HT1080 (cell line): ENCODE data around the gene ARIH1. TPM values are rescaled to one million over a fixed set of nuclear protein-coding genes. Genes with fewer than 3 reads are reported as not detected.
A peak's percentile ranks its signal among the peaks of the same experiment; 100 is the strongest.

Experiments
- DNase-seq: peaks from one replicate; pipeline ENCODE4 v3.0.0-alpha.2; 2015; ENCODE audit warnings: low read depth
- total RNA-seq: library from RNA; depleted of rRNA; stranded (reverse); fragments of >200 nt; shearing (Covaris generic); gene quantifications from 2 replicates; pipeline ENCODE4 v1.2.3, GENCODE V29; 2014

The ARIH1 gene
- total RNA-seq, 1 experiment from 2014 or later = 50.5 TPM

DNA sequence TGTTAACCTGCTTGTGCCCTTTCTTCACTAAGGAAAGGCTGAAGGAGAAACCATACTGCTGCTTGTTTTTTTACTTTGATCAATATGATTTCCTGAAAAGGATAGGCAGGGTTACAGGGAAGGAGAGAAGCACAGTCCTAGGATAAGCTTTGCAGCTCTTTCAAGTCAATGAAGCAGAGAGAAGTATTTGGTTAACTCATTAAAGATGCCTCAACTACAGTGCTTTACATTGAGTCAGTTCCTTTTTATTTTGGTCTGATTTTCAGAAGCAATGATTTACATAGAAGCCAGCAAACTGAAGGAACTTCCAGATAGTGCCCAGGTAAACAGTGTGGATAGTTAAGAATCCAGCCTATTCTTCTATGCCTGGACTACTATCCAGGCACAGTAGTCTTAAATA is 64.8 kb downstream of the ARIH1 start:
- no peak for DNase-seq

GRCh38 chr15:72540606-72541237 is 66.6 kb downstream of the ARIH1 start:
- no peak for DNase-seq

DNA sequence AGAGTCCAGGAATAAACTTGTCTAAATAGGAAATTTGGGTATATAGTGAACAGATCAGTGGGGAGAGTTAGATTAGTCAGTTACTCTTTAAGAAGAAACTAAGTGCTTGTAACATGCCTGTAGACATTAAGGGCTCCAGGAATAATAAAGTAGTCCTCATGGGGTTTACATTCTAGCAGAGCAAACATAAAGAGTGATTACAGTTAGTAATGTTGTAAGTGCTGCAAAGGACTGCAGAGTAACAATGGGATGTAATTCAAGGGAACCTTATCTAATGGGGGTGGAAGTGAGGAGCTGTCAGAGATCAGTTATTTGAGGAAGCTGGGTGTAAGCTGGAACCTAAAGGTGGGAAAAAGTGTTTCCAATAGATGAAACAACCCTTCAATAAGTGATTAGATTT is 67.5 kb downstream of the ARIH1 start:
- DNase-seq = no peak

- no peak for DNase-seq
These were observed 71.0 kb downstream of the ARIH1 start for GRCh38 chr15:72545156-72545555.

GRCh38 chr15:72554471-72555425 is 80.6 kb downstream of the ARIH1 start:
- DNase-seq = peak; percentile 88

- DNase-seq = no peak
These were observed 85.7 kb downstream of the ARIH1 start for GRCh38 chr15:72559781-72560180.

DNA sequence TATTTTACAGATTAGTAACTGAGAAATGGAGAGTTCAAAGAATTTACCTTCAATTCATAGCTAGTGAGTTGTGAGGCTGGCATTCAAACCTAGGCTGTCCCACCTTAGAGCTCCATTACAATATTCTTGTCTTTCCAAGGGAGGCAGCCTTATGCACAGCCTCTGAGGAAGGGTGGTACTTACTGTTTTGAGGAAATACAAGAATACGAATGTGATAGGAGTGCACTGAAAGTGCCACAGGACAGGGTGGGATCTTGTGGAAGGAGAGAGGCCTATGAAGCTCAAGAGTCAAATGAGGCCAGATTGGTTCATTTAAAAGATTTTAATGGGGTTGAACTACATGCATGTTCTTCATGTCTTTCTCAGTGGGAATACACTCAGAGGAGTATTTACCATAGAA is 86.3 kb downstream of the ARIH1 start:
- DNase-seq = no peak

GRCh38 chr15:72562386-72562785 is 88.3 kb downstream of the ARIH1 start:
- no peak for DNase-seq

DNA sequence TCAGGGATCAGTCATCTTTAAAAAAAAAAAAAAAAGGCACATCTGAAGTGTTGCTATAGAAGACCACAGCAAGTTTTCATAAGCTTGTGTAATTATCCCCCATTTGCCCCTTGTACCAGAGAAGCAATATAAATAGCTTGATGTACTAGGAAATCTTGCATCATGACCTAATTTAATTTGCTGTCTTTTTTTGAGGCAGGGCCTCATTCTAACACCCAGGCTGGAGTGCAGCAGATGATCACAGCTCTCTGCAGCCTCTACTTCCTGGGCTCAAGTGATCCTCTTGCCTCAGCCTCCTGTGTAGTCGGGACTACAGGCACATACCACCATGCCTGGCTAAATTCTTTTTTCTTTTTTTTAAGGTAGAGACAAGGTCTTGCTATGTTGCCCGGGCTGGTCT is 88.7 kb downstream of the ARIH1 start:
- no peak for DNase-seq

GRCh38 chr15:72564091-72564490 is 90.0 kb downstream of the ARIH1 start:
- DNase-seq = no peak

DNA sequence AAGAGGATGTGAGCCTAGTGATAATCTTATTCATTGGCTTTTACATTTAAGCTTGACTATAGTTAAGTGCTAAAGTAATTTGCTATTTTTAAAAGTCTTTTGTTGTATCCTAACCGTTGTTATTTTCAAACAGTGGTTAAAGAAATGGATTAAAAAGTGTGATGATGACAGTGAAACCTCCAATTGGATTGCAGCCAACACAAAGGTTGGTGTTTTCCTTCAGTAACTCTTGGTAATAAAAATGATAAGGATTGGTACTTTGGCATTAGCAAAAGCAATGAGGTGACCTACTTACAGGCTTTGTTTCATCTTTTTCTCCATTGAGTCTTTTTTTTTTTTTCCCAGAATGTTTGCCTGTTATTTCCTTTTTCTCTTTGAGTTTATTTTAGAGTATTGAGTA is 92.8 kb downstream of the ARIH1 start:
- DNase-seq = no peak

- no peak for DNase-seq
These were observed 95.9 kb downstream of the ARIH1 start for GRCh38 chr15:72570059-72570458.

DNA sequence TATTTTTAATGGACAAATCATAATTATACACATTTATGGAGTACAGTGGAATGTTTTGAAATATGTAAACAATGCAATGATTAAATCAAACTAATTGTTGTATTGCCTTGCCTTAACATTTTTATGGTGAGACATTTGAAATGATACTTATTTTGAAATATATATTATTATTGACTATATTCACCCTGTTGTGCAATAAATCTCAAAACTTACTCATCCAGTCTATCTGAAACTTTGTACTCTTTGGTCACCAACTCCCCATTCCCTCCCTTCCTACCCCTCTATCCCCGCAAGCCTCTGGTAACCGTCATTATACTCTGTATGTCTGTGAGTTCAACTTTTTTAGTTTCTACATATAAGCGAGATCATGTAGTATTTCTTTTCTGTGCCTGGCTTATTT is 105.7 kb downstream of the ARIH1 start:
- no peak for DNase-seq

- no peak for DNase-seq
These were observed 109.9 kb downstream of the ARIH1 start for GRCh38 chr15:72584006-72584405.

- DNase-seq = no peak
These were observed 110.9 kb downstream of the ARIH1 start for GRCh38 chr15:72585025-72585424.

- peak; percentile 15 for DNase-seq
These were observed 111.4 kb downstream of the ARIH1 start for GRCh38 chr15:72585476-72586058.

GRCh38 chr15:72588096-72588495 is 114.0 kb downstream of the ARIH1 start:
- DNase-seq = no peak

- no peak for DNase-seq
These were observed 116.3 kb downstream of the ARIH1 start for GRCh38 chr15:72590427-72590826.

GRCh38 chr15:72591361-72591760 is 117.2 kb downstream of the ARIH1 start:
- DNase-seq = peak; percentile 26

DNA sequence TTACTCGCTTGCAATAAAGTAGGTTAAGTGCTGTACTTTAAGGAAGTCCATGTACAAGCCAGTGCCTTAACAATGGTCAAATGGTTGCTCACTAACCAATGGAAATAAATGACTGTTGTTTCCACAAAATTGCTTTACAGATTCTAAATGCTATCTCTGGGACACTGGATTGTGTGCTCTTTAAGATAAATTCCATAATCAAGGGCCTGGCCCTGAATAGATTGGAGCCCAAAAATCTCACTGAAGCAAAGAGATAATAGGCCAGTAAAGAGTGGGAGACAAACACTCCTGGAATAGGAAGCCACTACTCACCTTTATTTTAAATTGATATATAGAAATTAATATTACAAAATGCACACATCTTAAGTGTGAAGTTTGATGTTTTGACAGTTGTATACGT is 118.0 kb downstream of the ARIH1 start:
- no peak for DNase-seq

GRCh38 chr15:72592676-72593075 is 118.5 kb downstream of the ARIH1 start:
- no peak for DNase-seq

DNA sequence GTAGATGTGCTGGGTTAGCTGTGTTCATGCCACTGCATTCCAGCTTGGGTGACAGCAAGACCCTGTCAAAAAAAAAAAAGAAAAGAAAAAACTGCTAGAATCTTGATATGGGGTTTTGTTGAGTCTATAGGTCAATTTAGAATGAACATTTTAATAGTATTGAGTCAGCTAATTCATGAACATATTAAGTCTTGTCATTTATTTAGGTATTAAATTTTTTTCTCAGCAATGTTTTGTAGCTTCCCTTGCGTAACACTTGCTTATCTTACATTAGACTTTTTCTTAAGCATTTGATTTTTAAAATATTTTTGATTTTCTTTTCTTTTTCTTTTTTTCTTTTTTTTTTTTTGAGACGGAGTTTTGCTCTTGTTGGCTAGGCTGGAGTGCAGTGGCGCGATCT is 119.7 kb downstream of the ARIH1 start:
- no peak for DNase-seq
